Nephron (organoid): Measurements from ENCODE around the gene TAMALIN.

Experiments used
- H3K27ac Mint-ChIP-seq, 3 experiments: 2 replicates each; pipeline ENCODE4 v1.8.0; 2020; ENCODE audit warnings: mixed read lengths in 3 of 3, mild to moderate bottlenecking in 2 of 3, moderate library complexity in 1 of 3
- H3K27me3 Mint-ChIP-seq: 2 replicates; pipeline ENCODE4 v1.8.0; 2021; ENCODE audit warnings: low read depth, mild to moderate bottlenecking, moderate library complexity, mixed read lengths
- H3K36me3 Mint-ChIP-seq: 2 replicates; pipeline ENCODE4 v1.8.0; 2020; ENCODE audit warnings: low read depth, mixed read lengths
- H3K4me1 Mint-ChIP-seq: 2 replicates; pipeline ENCODE4 v1.8.0; 2020; ENCODE audit warnings: mixed read lengths
- H3K4me3 Mint-ChIP-seq, 3 experiments: 2 replicates each; pipeline ENCODE4 v1.8.0; 2020; ENCODE audit warnings: mild to moderate bottlenecking in 3 of 3, mixed read lengths in 3 of 3, moderate library complexity in 2 of 3
- H3K9me3 Mint-ChIP-seq: 2 replicates; pipeline ENCODE4 v1.8.0; 2020; ENCODE audit warnings: mixed read lengths
- TF ChIP-seq, protein P1 (sequence below), 3 experiments: fragments of 200-600 bp; sonication (generic); IDR thresholded peaks; one replicate each; pipeline ENCODE4 v1.5.0; 2021; ENCODE audit warnings: antibody characterized with exemption in 3 of 3; ENCODE audit not compliant: unreplicated experiment in 3 of 3

Gene TAMALIN

DNA sequence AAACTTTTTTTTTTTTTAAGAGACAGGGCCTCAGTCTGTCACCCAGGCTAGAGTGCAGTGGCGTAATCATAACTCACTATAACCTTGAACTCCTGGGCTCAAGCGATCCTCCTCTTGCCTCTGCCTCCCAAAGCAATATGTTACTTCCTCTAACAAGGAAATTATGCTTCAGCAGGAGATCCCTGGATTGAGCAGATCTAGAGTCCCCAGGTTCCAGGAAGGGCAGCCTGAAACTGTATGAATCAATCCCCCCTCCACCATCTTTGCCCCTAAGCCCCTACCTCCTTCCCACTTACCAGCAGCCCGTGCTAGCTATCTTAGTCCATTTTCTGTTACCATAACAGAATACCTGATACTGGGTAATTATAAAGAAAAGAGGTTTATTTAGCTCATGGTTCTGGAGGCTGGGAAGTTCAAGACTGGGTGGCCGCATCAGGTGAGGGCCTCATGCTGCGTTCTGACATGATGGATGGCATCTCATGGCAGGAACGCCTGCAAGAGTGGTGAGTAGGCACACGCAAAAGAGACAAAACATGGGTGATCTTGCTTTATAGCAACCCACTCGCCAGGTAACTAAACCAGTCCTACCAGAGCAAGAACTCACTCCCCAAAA, 5.0 kb downstream of the TAMALIN start:
- Mint-ChIP-seq H3K36me3 (peaks cover 28% of the 10 kb centered on the region), H3K9me3 (no peaks in the 10 kb centered on the region), H3K4me1 (peaks cover 44% of the 10 kb centered on the region), H3K4me3 (no peak overlapping the region), H3K27ac (peak overlapping the region in 2 of 3 experiments; percentile 42 to 95), H3K27me3 (peaks cover 12% of the 10 kb centered on the region)
- TF ChIP-seq, protein P1, sequence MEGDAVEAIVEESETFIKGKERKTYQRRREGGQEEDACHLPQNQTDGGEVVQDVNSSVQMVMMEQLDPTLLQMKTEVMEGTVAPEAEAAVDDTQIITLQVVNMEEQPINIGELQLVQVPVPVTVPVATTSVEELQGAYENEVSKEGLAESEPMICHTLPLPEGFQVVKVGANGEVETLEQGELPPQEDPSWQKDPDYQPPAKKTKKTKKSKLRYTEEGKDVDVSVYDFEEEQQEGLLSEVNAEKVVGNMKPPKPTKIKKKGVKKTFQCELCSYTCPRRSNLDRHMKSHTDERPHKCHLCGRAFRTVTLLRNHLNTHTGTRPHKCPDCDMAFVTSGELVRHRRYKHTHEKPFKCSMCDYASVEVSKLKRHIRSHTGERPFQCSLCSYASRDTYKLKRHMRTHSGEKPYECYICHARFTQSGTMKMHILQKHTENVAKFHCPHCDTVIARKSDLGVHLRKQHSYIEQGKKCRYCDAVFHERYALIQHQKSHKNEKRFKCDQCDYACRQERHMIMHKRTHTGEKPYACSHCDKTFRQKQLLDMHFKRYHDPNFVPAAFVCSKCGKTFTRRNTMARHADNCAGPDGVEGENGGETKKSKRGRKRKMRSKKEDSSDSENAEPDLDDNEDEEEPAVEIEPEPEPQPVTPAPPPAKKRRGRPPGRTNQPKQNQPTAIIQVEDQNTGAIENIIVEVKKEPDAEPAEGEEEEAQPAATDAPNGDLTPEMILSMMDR (IDR thresholded peaks at IDR 0.05; ENCODE audit: unreplicated experiment in 3 of 3): no peak

DNA sequence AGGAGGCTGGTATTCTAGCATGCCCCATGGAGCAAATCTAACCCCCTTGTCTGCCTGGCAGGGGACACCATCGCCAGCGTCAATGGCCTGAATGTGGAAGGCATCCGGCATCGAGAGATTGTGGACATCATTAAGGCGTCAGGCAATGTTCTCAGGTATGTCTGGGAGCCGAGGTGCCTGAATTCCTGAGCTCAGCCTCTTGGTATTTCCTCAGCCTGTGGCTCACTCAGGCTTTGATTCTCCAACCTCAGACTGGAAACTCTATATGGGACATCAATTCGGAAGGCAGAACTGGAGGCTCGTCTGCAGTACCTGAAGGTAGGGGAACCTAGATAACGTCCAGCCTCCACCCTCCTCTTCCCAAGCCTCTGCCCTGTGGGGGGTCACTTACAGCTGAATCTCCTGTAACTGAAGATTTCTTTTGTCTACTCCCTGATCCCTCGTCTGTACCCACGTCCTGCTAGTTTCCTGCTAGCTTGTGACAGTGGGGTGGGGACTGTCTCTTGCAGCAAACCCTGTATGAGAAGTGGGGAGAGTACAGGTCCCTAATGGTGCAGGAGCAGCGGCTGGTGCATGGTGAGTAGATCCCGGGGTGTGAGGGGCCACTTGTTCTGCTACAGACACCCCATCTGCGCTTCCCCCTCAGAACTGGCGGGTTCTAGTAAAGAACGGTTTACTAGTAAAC, 7.0 kb downstream of the TAMALIN start:
- Mint-ChIP-seq H3K27ac (peak overlapping the region in 2 of 3 experiments; percentile 23 to 43), H3K27me3 (peaks cover 12% of the 10 kb centered on the region), H3K4me3 (peak overlapping the region in 1 of 3 experiments; percentile 5), H3K4me1 (peaks cover 39% of the 10 kb centered on the region), H3K36me3 (peaks cover 30% of the 10 kb centered on the region), H3K9me3 (no peaks in the 10 kb centered on the region)
- TF ChIP-seq, protein P1 (IDR thresholded peaks at IDR 0.05; ENCODE audit: unreplicated experiment in 3 of 3): no peak

DNA sequence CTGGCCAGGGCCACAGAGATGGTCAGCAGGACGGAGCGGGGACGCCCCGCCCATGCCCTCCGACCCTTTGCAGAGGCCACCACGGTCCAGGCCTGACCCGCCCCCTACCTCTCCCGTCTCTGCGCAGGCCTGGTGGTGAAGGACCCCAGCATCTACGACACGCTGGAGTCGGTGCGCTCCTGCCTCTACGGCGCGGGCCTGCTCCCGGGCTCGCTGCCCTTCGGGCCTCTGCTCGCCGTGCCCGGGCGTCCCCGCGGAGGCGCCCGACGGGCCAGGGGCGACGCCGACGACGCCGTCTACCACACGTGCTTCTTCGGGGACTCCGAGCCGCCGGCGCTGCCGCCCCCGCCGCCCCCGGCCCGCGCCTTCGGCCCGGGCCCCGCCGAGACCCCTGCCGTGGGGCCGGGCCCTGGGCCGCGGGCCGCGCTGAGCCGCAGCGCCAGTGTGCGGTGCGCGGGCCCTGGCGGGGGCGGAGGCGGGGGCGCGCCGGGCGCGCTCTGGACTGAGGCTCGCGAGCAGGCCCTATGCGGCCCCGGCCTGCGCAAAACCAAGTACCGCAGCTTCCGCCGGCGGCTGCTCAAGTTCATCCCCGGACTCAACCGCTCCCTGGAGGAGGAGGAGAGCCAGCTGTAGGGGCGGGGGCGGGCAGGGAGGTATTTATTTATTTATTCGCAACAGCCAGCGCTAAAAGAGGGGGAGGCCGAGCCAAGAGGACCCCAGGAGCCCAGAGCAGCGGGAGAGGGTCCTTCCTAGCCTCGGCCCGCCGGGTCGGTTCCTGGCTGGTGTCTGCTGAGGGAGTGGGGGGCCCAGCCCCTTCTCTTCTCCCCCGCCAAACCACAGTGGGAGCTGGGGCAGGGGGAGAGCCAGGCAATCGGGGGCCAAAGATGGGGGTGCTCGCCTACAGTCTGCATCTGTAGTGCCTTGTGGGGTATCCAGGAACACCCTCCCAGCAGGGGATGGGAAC, 8.1 kb downstream of the TAMALIN start:
- Mint-ChIP-seq H3K27ac (no peak overlapping the region), H3K4me1 (peaks cover 28% of the 10 kb centered on the region), H3K9me3 (no peaks in the 10 kb centered on the region), H3K4me3 (no peak overlapping the region), H3K27me3 (peaks cover 12% of the 10 kb centered on the region), H3K36me3 (peaks cover 30% of the 10 kb centered on the region)
- TF ChIP-seq, protein P1 (IDR thresholded peaks at IDR 0.05; ENCODE audit: unreplicated experiment in 3 of 3): no peak

DNA sequence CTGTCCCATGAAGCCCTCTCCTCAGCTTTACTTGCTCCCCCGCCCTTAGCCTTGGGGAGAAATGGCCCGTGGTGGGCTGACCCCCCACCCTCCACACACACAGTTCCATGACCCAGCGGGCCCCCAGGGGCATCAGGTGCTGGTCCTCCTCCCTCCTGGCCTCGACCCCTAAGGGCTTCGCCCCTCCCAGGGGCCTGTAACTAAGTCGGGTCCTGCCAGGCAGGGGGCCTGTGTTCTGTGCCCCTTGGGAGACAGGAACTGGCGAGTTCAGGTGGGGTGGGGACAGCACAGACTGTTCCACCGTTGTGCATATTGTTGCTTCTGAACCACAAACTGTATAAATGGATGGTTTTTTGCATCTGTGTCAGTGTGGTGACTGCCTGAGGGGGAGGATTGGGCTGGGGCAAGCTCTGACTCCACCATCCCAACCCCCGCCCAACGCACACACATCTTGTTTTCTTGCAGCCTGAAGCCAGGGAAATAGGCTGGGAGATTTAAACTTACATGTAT, 8.8 kb downstream of the TAMALIN start:
- H3K27me3 Mint-ChIP-seq: peaks cover 18% of the 10 kb centered on the region
- H3K4me1 Mint-ChIP-seq: peaks cover 27% of the 10 kb centered on the region
- peaks cover 27% of the 10 kb centered on the region for H3K36me3 Mint-ChIP-seq
- TF ChIP-seq, protein P1 (IDR thresholded peaks at IDR 0.05; ENCODE audit: unreplicated experiment in 3 of 3): no peak
- peak overlapping the region in 1 of 3 experiments; percentile 22 for H3K27ac Mint-ChIP-seq
- H3K9me3 Mint-ChIP-seq: no peaks in the 10 kb centered on the region
- H3K4me3 Mint-ChIP-seq: no peak overlapping the region

DNA sequence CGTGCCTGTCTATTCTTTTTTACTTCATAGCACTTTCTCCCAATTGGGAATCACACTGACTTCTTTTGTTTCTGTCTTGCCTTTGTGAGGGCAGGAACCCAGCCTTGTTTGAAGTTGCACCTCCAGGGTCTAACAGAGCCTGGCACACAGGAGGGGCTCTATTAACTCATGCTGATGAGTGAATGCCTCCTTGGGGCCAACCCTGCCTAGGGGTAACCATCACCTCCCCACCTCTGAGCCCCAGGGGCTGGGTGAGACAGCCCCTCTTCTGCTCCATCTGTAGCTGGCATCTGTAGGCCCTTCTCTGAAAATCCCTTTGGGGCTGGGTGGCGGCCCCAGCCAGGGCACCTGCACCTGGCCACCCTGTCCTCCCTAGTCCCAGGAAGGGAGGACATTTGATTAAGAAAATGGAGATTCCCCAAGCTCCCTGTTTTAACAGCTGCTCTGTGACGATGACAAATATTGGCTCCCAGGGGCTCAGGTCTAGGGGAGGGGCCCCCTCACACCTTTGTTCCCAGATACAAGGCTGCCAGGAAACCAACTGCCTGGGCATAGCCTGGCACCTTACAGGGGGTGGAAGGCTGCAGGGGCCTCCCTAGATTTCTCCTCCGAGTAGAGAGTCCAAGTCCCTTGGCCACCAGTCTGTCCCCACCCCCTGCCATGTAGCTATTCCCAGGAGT, 11.8 kb downstream of the TAMALIN start:
- H3K27me3 Mint-ChIP-seq: peaks cover 20% of the 10 kb centered on the region
- H3K36me3 Mint-ChIP-seq: peaks cover 10% of the 10 kb centered on the region
- TF ChIP-seq, protein P1 (IDR thresholded peaks at IDR 0.05; ENCODE audit: unreplicated experiment in 3 of 3): no peak
- H3K4me3 Mint-ChIP-seq: peak overlapping the region in 1 of 3 experiments; percentile 11
- peak overlapping the region in 1 of 3 experiments; percentile 80 for H3K27ac Mint-ChIP-seq
- H3K9me3 Mint-ChIP-seq: no peaks in the 10 kb centered on the region
- peaks cover 23% of the 10 kb centered on the region for H3K4me1 Mint-ChIP-seq
